ENCODE results near the gene C1D.

Gene C1D

GRCh38 chr2:67991456-67991855 is 71.3 kb downstream of the C1D start:
- Histone ChIP-seq H3K27me3 (ENCODE audit: control insufficient read depth in 1 of 2, insufficient read depth in 2 of 2, low read length in 2 of 2) (no peaks in the 10 kb centered on the region), H3K9me3 (ENCODE audit: control insufficient read depth in 1 of 2, low read length in 2 of 2) (no peaks in the 10 kb centered on the region), H3K36me3 (ENCODE audit: control insufficient read depth in 1 of 2, insufficient read depth in 2 of 2, low read length in 2 of 2) (no peaks in the 10 kb centered on the region), H3K27ac (ENCODE audit: low read depth, low read length) (no peak overlapping the region), H3K9ac (ENCODE audit: low read depth in 1 of 2, low read length in 2 of 2) (no peak overlapping the region), H3K4me3 (ENCODE audit: low read depth in 1 of 2, low read length in 2 of 2) (no peak overlapping the region), H3K4me1 (ENCODE audit: control insufficient read depth in 1 of 2, insufficient read depth in 2 of 2, low read length in 2 of 2) (no peaks in the 10 kb centered on the region)
